Mononuclear cell (primary cell): ENCODE results near the gene ABI3BP. TPM values are rescaled to one million over a fixed set of nuclear protein-coding genes. Genes with fewer than 3 reads are reported as not detected.

ENCODE experiments used
- H3K27me3 ChIP-seq: 2 replicates; pipeline ENCODE4 v1.6.0; 2011; ENCODE audit warnings: low read length, control low read depth; ENCODE audit not compliant: insufficient read depth
- H3K4me1 ChIP-seq: 2 replicates; pipeline ENCODE4 v1.5.1; 2011; ENCODE audit warnings: mild to moderate bottlenecking, low read length, control low read depth; ENCODE audit not compliant: insufficient read depth
- H3K4me3 ChIP-seq: 2 replicates; pipeline ENCODE4 v1.5.1; 2011; ENCODE audit warnings: mild to moderate bottlenecking, low read length, moderate library complexity
- H3K9me3 ChIP-seq: 2 replicates; pipeline ENCODE4 v1.5.1; 2011; ENCODE audit warnings: low read depth, mild to moderate bottlenecking, control low read depth, low read length
- total RNA-seq: library from RNA; depleted of rRNA; stranded (reverse); fragments of >200 nt; gene quantifications from one replicate; pipeline ENCODE4 v1.2.3, GENCODE V29; 2012

ABI3BP gene
- total RNA-seq, 1 donor = 0.10 TPM

GRCh38 chr3:100717637-100718487 is 275.4 kb downstream of the ABI3BP start:
- Histone ChIP-seq H3K9me3 (no peaks in the 10 kb centered on the region), H3K4me1 (peaks cover 7% of the 10 kb centered on the region), H3K4me3 (no peak overlapping the region), H3K27me3 (no peaks in the 10 kb centered on the region)

DNA sequence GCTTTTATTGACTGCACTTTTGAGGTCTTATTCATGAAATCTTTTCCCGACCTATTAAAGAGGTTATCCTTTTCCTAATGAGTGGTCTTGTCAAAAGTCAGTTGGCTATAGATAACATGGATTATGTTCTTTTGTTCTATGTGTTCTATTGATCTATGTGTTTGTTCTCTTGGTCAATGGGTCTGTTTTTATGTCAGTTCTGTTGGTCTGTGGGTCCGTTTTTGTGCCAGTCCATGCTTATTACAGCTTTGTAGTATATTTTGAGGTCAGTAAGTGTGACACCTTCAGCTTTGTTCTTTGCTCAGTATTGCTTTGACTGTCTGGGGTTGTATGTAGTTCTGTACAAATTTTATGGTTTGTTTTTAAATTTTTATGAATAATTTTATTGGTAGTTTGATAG is 276.2 kb downstream of the ABI3BP start:
- Histone ChIP-seq H3K27me3 (no peaks in the 10 kb centered on the region), H3K4me3 (no peak overlapping the region), H3K9me3 (no peaks in the 10 kb centered on the region), H3K4me1 (peaks cover 7% of the 10 kb centered on the region)

GRCh38 chr3:100715176-100715575 is 278.0 kb downstream of the ABI3BP start:
- Histone ChIP-seq H3K27me3 (no peaks in the 10 kb centered on the region), H3K9me3 (no peaks in the 10 kb centered on the region), H3K4me1 (peaks cover 17% of the 10 kb centered on the region), H3K4me3 (no peak overlapping the region)

GRCh38 chr3:100710261-100710968 is 282.8 kb downstream of the ABI3BP start:
- Histone ChIP-seq H3K4me1 (peaks cover 18% of the 10 kb centered on the region), H3K9me3 (no peaks in the 10 kb centered on the region), H3K27me3 (no peaks in the 10 kb centered on the region), H3K4me3 (peak overlapping the region; percentile 74)

GRCh38 chr3:100709842-100710260 is 283.4 kb downstream of the ABI3BP start:
- Histone ChIP-seq H3K4me3 (peak overlapping the region; percentile 74), H3K9me3 (no peaks in the 10 kb centered on the region)

DNA sequence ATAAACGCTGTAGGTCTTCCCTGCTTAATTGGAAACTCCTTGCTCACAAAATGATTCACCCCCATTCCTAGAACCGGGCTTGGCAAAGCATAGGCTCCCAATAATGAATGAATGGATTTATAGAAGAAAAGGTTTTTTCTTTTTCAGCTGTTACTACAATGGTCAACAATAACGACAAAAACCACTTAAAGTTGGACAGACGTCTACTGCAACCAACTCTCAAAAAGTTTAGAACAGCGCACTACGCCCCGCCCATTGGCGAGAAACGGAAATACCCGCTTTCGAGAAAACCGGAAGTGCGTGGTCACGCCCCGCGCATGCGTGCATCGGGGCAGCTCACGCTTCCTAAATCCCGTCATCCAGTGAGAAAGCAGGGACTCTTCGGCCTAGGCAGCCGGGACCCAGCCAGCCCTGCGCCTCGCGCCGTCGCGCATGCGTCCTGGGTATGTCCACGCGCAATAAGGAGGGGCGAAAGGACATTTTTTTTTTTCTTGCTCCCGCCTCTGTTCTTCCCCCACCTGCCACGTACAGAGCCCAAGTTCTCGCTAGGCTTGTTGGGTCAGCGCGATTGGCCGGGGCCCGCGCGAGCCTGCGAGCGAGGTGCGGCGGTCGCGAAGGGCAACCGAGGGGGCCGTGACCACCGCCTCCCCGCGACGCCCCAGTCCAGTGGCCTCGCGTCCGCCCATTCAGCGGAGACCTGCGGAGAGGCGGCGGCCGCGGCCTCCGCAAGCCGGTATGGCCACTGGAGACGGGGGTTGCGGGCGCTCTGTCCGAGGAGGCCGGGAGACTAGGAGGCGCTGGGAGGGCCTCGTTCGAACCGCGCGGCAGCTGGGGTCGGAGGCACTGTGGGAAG is 284.0 kb downstream of the ABI3BP start, which contains the start of gene TFG:
Gene TFG (plus strand): TSS at position 506 of the 853 bp plus-strand sequence. CDS start 4,192 bp downstream, outside the sequence.
- no peaks in the 10 kb centered on the region for H3K9me3 ChIP-seq
- H3K4me3 ChIP-seq = peak within 1 kb of the TSS; percentile 74
- no peaks in the 10 kb centered on the region for H3K27me3 ChIP-seq
- H3K4me1 ChIP-seq = peaks cover 18% of the 10 kb centered on the region

More at GRCh38 chr3:100709842-100710260, 283.4 kb downstream of the ABI3BP start:
- Histone ChIP-seq H3K4me1 (peaks cover 18% of the 10 kb centered on the region), H3K27me3 (no peaks in the 10 kb centered on the region)

DNA sequence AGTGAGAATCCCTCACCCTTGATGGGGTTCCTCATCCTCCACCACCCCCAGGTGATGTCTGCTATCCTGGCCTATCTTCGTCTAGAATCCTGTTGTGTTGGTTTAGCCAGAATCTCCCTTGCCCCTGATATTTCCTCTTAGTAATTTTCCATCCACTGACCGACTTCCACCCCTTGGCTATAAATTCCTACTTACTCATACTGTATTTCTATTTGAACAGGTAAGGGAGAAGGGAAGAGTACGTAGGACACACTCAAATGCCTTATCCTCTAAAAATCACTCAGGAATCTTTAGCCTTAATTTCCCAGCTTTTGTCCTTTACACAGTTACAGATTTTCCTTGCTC is 284.6 kb downstream of the ABI3BP start:
- Histone ChIP-seq H3K4me3 (peak overlapping the region; percentile 74), H3K27me3 (no peaks in the 10 kb centered on the region), H3K9me3 (no peaks in the 10 kb centered on the region), H3K4me1 (peaks cover 18% of the 10 kb centered on the region)

DNA sequence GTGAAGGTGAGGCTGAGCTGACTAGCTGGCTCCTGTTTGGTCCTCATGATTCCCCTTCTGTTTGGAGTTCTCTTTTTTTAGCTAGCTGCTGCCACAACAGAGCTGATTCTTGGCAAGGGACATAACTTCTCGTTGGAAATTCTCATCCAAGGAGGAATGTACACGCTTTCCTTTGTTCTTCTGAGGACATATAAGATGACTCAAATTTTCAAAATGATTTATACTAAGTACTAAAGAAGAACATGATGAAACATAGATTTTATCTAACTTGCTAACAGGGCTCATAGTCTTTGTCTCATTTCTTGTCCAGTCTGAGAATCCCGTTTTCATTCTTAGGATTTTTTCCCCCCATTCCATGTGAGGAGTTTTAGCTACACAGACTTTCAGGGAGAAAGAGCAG is 286.9 kb downstream of the ABI3BP start:
- Histone ChIP-seq H3K4me3 (no peak overlapping the region), H3K9me3 (no peaks in the 10 kb centered on the region), H3K27me3 (peaks cover 6% of the 10 kb centered on the region), H3K4me1 (peaks cover 18% of the 10 kb centered on the region)

DNA sequence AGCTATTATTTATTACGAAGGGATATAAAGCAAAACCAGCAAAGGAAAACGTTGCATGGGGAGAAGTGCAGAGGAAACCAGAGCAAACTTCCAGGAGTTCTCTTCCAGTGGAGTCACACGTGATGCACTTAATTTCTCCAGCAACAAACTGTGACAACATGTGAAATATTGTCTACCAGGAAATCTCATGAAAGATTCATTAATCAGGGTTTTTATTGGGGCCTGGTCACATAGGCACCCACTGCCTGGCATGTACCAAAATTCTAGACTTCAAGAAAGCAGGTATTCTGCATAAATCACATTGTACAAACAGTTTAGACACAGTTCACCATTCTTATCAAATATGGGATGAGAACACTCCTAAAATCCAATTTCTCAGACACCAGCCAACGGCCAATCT is 289.4 kb downstream of the ABI3BP start:
- H3K27me3 ChIP-seq = peaks cover 6% of the 10 kb centered on the region
- H3K4me1 ChIP-seq = peaks cover 6% of the 10 kb centered on the region
- no peaks in the 10 kb centered on the region for H3K9me3 ChIP-seq
- no peak overlapping the region for H3K4me3 ChIP-seq

GRCh38 chr3:100702980-100703345 is 290.3 kb downstream of the ABI3BP start:
- Histone ChIP-seq H3K27me3 (peaks cover 6% of the 10 kb centered on the region), H3K9me3 (no peaks in the 10 kb centered on the region), H3K4me3 (no peak overlapping the region), H3K4me1 (no peaks in the 10 kb centered on the region)

DNA sequence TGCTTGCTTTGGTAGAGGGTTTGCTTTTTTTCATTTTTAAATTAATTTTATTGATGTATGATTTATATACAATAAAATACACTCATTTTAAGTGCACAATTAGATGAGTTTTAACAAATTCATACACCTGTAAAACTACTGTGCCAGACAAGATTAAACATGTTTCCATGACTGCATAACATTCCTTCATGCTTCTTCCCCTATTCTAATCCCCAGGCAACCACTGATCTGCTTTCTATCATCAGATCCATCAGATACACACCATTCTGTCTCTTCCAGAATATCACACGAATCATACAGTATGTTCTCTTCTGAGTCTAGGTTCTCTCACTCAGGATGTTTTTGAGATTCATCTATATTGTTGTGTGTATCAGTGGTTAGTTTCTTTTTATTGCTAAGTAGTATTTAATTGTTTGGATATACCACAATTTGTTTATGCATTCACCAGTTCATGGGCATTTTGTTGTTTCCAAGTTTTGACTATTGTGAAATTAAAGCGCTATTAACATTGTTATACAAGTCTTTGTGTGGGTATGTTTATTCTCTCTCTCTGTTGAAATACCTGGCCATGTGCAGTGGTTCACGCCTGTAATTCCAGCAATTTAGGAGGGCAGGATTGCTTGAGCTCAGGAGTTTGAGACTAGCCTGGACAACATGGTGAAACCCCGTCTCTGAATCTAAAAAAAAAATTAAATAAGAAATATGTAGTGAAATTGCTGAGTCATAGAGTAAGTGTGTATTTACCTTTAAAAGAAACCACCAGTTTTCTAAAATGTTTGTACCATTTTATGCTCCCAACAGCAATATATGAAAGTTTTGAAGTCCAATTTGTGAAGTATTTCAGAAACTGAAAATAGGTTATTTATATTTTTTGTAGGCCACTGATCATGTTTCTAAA is 290.9 kb downstream of the ABI3BP start:
- Histone ChIP-seq H3K4me1 (no peaks in the 10 kb centered on the region), H3K4me3 (no peak overlapping the region), H3K9me3 (no peaks in the 10 kb centered on the region), H3K27me3 (peaks cover 6% of the 10 kb centered on the region)

DNA sequence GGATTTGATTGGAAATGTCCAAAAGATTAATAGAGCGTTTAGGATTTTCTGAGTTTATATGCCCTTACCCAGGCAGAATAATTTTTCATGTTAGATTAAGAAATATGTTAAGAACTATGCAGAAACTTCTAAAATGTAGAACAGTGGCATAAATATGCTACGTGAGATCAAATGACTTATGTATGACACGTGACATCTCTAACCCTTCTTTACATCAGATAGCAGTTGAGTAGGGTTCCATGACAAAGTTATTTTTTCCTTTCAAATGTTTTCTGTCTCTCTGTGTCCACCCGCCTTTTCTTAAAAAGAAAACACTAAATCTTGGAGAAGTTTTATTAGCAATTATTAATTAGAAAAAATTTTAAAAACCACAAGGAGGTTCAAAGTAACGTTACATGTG is 292.5 kb downstream of the ABI3BP start:
- Histone ChIP-seq H3K4me1 (no peaks in the 10 kb centered on the region), H3K4me3 (no peak overlapping the region), H3K9me3 (no peaks in the 10 kb centered on the region), H3K27me3 (peaks cover 6% of the 10 kb centered on the region)
